ENCODE results near the gene SUDS3. TPM values are rescaled to one million over a fixed set of nuclear protein-coding genes. Genes with fewer than 3 reads are reported as not detected.

The SUDS3 gene
- total and polyA plus RNA-seq, 2 experiments from 2014 or later = 53.0 to 77.1 TPM

DNA sequence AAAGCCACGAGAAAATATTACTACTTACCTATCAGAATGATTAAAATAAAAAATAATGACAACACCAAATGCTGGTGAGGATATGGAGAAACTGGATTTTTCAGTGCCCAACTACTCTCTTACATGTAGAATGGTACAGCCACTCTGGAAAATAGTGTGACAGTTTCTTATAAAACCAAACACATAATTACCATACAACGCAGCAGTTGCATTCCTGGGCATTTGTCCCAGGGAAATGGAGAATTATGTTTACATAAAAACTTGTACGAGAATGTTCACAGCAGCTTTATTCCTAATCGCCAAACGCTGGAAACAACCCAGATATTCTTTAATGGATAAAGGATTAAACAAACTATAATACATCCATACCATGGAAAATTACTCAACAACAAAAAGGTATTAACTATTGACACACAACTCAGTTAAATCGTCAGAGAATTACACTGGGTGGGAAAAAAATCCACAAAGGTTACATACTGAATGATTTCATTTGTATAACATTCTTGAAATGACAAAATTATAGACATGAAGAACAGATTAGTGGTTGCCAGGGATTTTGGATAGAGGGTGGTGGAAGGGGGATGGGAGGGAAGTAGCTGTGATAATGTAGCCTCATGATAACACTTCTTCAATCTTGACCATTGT, 39.0 kb upstream of the SUDS3 start:
- TF ChIP-seq NANOG (IDR thresholded peaks at IDR 0.05; ENCODE audit: borderline replicate concordance) = no peak
- TF ChIP-seq, protein P1, sequence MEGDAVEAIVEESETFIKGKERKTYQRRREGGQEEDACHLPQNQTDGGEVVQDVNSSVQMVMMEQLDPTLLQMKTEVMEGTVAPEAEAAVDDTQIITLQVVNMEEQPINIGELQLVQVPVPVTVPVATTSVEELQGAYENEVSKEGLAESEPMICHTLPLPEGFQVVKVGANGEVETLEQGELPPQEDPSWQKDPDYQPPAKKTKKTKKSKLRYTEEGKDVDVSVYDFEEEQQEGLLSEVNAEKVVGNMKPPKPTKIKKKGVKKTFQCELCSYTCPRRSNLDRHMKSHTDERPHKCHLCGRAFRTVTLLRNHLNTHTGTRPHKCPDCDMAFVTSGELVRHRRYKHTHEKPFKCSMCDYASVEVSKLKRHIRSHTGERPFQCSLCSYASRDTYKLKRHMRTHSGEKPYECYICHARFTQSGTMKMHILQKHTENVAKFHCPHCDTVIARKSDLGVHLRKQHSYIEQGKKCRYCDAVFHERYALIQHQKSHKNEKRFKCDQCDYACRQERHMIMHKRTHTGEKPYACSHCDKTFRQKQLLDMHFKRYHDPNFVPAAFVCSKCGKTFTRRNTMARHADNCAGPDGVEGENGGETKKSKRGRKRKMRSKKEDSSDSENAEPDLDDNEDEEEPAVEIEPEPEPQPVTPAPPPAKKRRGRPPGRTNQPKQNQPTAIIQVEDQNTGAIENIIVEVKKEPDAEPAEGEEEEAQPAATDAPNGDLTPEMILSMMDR (conservative IDR thresholded peaks at IDR 0.05; ENCODE audit: low read depth in 2 of 2) = no peak
- TF ChIP-seq, protein P2, sequence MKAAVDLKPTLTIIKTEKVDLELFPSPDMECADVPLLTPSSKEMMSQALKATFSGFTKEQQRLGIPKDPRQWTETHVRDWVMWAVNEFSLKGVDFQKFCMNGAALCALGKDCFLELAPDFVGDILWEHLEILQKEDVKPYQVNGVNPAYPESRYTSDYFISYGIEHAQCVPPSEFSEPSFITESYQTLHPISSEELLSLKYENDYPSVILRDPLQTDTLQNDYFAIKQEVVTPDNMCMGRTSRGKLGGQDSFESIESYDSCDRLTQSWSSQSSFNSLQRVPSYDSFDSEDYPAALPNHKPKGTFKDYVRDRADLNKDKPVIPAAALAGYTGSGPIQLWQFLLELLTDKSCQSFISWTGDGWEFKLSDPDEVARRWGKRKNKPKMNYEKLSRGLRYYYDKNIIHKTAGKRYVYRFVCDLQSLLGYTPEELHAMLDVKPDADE (IDR thresholded peaks at IDR 0.05) = no peak
- no peak for TF ChIP-seq REST (IDR thresholded peaks at IDR 0.05; ENCODE audit: unreplicated experiment)
- TF ChIP-seq ZNF331 (CRISPR knock-in tag; IDR thresholded peaks at IDR 0.05; ENCODE audit: low read depth) = no peak
- no peak for TF ChIP-seq EZH2phosphoT487 (IDR thresholded peaks at IDR 0.05; ENCODE audit: unreplicated experiment)
- H3K27me3 Mint-ChIP-seq (ENCODE audit: insufficient read depth, low read depth, poor library complexity) = peaks cover 2% of the 10 kb centered on the region
- H3K4me3 Mint-ChIP-seq = no peak overlapping the region
- Histone ChIP-seq H3K4me2 (no peak overlapping the region), H3K4me1 (ENCODE audit: insufficient read depth) (no peaks in the 10 kb centered on the region), H3K79me2 (replicated peaks; ENCODE audit: insufficient read depth) (no peaks in the 10 kb centered on the region; the same call in 1 of the 2 replicates), H2AFZ (no peak overlapping the region), H3F3A (replicated peaks; ENCODE audit: low read depth) (no peaks in the 10 kb centered on the region), H3K4me3 (no peak overlapping the region), H3K27me3 (ENCODE audit: insufficient read depth) (no peaks in the 10 kb centered on the region), H3K9me2 (ENCODE audit: insufficient read depth) (no peaks in the 10 kb centered on the region), H3K27ac (ENCODE audit: low read depth) (no peak overlapping the region), H4K20me1 (replicated peaks; ENCODE audit: insufficient read depth) (no peaks in the 10 kb centered on the region), H3K36me3 (ENCODE audit: insufficient read depth) (no peaks in the 10 kb centered on the region)
- no peak for DNase-seq (ENCODE audit: low spot score)
- no peaks in the 10 kb centered on the region for H3K9me3 Mint-ChIP-seq
- H3K36me3 Mint-ChIP-seq (ENCODE audit: low read depth) = no peaks in the 10 kb centered on the region
- no peak overlapping the region for H3K27ac Mint-ChIP-seq
- ATAC-seq = no peak
- peaks cover 4% of the 10 kb centered on the region; the same call in 2 of the 3 replicates for H3K4me1 Mint-ChIP-seq

GRCh38 chr12:118342090-118342489, 34.3 kb upstream of the SUDS3 start:
- no peaks in the 10 kb centered on the region for H3K36me3 Mint-ChIP-seq (ENCODE audit: low read depth)
- no peaks in the 10 kb centered on the region for H3F3A ChIP-seq (replicated peaks; ENCODE audit: low read depth)
- H3K36me3 ChIP-seq (ENCODE audit: insufficient read depth) = no peaks in the 10 kb centered on the region
- no peaks in the 10 kb centered on the region for H3K27me3 ChIP-seq (ENCODE audit: insufficient read depth)
- H3K79me2 ChIP-seq (replicated peaks; ENCODE audit: insufficient read depth) = no peaks in the 10 kb centered on the region; the same call in 1 of the 2 replicates
- ATAC-seq (no peak), DNase-seq (ENCODE audit: low spot score) (no peak)
- peaks cover 18% of the 10 kb centered on the region for H3K4me1 ChIP-seq (ENCODE audit: insufficient read depth)
- H4K20me1 ChIP-seq (replicated peaks; ENCODE audit: insufficient read depth) = no peaks in the 10 kb centered on the region
- no peaks in the 10 kb centered on the region for H3K9me3 Mint-ChIP-seq
- H2AFZ ChIP-seq = no peak overlapping the region
- H3K4me3 ChIP-seq = no peak overlapping the region
- no peak overlapping the region for H3K27ac ChIP-seq (ENCODE audit: low read depth)
- H3K27ac Mint-ChIP-seq = no peak overlapping the region
- peaks cover 19% of the 10 kb centered on the region for H3K4me1 Mint-ChIP-seq
- H3K4me2 ChIP-seq = no peak overlapping the region
- no peaks in the 10 kb centered on the region for H3K27me3 Mint-ChIP-seq (ENCODE audit: insufficient read depth, low read depth, poor library complexity)
- H3K4me3 Mint-ChIP-seq = no peak overlapping the region
- no peaks in the 10 kb centered on the region for H3K9me2 ChIP-seq (ENCODE audit: insufficient read depth)
- TF ChIP-seq NANOG (IDR thresholded peaks at IDR 0.05; ENCODE audit: borderline replicate concordance) (no peak), EZH2 (IDR thresholded peaks at IDR 0.05; ENCODE audit: low read depth, unreplicated experiment) (no peak)
- TF ChIP-seq, protein P3, sequence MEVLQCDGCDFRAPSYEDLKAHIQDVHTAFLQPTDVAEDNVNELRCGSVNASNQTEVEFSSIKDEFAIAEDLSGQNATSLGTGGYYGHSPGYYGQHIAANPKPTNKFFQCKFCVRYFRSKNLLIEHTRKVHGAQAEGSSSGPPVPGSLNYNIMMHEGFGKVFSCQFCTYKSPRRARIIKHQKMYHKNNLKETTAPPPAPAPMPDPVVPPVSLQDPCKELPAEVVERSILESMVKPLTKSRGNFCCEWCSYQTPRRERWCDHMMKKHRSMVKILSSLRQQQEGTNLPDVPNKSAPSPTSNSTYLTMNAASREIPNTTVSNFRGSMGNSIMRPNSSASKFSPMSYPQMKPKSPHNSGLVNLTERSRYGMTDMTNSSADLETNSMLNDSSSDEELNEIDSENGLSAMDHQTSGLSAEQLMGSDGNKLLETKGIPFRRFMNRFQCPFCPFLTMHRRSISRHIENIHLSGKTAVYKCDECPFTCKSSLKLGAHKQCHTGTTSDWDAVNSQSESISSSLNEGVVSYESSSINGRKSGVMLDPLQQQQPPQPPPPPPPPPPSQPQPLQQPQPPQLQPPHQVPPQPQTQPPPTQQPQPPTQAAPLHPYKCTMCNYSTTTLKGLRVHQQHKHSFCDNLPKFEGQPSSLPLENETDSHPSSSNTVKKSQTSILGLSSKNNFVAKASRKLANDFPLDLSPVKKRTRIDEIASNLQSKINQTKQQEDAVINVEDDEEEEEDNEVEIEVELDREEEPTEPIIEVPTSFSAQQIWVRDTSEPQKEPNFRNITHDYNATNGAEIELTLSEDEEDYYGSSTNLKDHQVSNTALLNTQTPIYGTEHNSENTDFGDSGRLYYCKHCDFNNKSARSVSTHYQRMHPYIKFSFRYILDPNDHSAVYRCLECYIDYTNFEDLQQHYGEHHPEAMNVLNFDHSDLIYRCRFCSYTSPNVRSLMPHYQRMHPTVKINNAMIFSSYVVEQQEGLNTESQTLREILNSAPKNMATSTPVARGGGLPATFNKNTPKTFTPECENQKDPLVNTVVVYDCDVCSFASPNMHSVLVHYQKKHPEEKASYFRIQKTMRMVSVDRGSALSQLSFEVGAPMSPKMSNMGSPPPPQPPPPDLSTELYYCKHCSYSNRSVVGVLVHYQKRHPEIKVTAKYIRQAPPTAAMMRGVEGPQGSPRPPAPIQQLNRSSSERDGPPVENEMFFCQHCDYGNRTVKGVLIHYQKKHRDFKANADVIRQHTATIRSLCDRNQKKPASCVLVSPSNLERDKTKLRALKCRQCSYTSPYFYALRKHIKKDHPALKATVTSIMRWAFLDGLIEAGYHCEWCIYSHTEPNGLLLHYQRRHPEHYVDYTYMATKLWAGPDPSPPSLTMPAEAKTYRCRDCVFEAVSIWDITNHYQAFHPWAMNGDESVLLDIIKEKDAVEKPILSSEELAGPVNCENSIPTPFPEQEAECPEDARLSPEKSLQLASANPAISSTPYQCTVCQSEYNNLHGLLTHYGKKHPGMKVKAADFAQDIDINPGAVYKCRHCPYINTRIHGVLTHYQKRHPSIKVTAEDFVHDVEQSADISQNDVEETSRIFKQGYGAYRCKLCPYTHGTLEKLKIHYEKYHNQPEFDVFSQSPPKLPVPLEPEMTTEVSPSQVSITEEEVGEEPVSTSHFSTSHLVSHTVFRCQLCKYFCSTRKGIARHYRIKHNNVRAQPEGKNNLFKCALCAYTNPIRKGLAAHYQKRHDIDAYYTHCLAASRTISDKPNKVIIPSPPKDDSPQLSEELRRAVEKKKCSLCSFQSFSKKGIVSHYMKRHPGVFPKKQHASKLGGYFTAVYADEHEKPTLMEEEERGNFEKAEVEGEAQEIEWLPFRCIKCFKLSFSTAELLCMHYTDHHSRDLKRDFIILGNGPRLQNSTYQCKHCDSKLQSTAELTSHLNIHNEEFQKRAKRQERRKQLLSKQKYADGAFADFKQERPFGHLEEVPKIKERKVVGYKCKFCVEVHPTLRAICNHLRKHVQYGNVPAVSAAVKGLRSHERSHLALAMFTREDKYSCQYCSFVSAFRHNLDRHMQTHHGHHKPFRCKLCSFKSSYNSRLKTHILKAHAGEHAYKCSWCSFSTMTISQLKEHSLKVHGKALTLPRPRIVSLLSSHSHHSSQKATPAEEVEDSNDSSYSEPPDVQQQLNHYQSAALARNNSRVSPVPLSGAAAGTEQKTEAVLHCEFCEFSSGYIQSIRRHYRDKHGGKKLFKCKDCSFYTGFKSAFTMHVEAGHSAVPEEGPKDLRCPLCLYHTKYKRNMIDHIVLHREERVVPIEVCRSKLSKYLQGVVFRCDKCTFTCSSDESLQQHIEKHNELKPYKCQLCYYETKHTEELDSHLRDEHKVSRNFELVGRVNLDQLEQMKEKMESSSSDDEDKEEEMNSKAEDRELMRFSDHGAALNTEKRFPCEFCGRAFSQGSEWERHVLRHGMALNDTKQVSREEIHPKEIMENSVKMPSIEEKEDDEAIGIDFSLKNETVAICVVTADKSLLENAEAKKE (CRISPR knock-in tag; IDR thresholded peaks at IDR 0.05) = no peak

Measured in GM23338 (cell line).